Small intestine (tissue), 7 donors: ENCODE measurements around the gene AK3. TPM values are rescaled to one million over a fixed set of nuclear protein-coding genes. Genes with fewer than 3 reads are reported as not detected.
A peak's percentile ranks its signal among the peaks of the same experiment; 100 is the strongest.
"Not testable (repeated sequence)": the region's sequence is repeated elsewhere in the genome, so short reads cannot be mapped to it uniquely, and the experiment has no call there.

Source experiments
- DNase-seq, 2 donors: peaks; one replicate each; pipeline versions ENCODE4 v3.0.0 to v3.0.0-alpha.2; 2013
- FAIRE-seq: peaks from 2 replicates; lab custom pipeline; 2012; peaks lifted over from hg19 to GRCh38; lab: Jason Lieb, UNC
- H3K27ac ChIP-seq, 3 donors: one replicate each; pipeline ENCODE4 v1.5.1; 2013; ENCODE audit warnings: low read length in 2 of 3, mild to moderate bottlenecking in 2 of 3, control low read depth in 1 of 3, inconsistent platforms in 1 of 3, low read depth in 1 of 3, moderate library complexity in 1 of 3
- H3K27me3 ChIP-seq, 3 donors: one replicate each; pipeline ENCODE4 v1.6.1; 2013; ENCODE audit warnings: low read length in 3 of 3, inconsistent platforms in 1 of 3; ENCODE audit not compliant: control insufficient read depth in 3 of 3, insufficient read depth in 3 of 3
- H3K36me3 ChIP-seq, 3 donors: one replicate each; pipeline ENCODE4 v1.6.1; 2013; ENCODE audit warnings: low read length in 3 of 3, inconsistent platforms in 1 of 3, low read depth in 1 of 3, mild to moderate bottlenecking in 1 of 3, moderate library complexity in 1 of 3; ENCODE audit not compliant: control insufficient read depth in 3 of 3, insufficient read depth in 2 of 3
- H3K4me1 ChIP-seq, 3 donors: one replicate each; pipeline ENCODE4 v1.6.1; 2013; ENCODE audit warnings: low read length in 2 of 3, inconsistent platforms in 1 of 3, low read depth in 1 of 3, mild to moderate bottlenecking in 1 of 3, moderate library complexity in 1 of 3; ENCODE audit not compliant: control insufficient read depth in 3 of 3, insufficient read depth in 2 of 3
- H3K4me3 ChIP-seq, 3 donors: one replicate each; pipeline ENCODE4 v1.5.1; 2013; ENCODE audit warnings: low read length in 3 of 3, control low read depth in 1 of 3, inconsistent platforms in 1 of 3, low read depth in 1 of 3, mild to moderate bottlenecking in 1 of 3, moderate library complexity in 1 of 3
- H3K9me3 ChIP-seq, 2 donors: one replicate each; pipeline ENCODE4 v1.6.1; 2013; ENCODE audit warnings: low read depth in 1 of 2, low read length in 1 of 2; ENCODE audit not compliant: control insufficient read depth in 2 of 2, insufficient read depth in 1 of 2
- WGBS, 3 donors: extraction: QIAGEN DNeasy Blood & Tissue Kit; methylation state at CpG; one replicate each; pipeline ENCODE4 v1.1.7; 2013; 5-methylcytosine and 5-hydroxymethylcytosine counted together
- polyA plus RNA-seq, 4 donors: library from polyadenylated mRNA; stranded (reverse) in 3 of 4; unstranded in 1 of 4; fragments of 200-250 nt in 3 of 4; fragments of 120-200 nt in 1 of 4; gene quantifications; one replicate each; pipeline versions ENCODE4 v1.2.1 to v1.2.3, GENCODE V29; 2013
- donor health status: healthy with polysubstance abuse.
- donor health status: control.
- donor health status: control.
- donor health status: Bipolar disorder and iron deficiency.
- donor health status: healthy.

The AK3 gene
- polyA plus RNA-seq, 4 donors: 45.4 to 79.7 (median 57.4) TPM

DNA sequence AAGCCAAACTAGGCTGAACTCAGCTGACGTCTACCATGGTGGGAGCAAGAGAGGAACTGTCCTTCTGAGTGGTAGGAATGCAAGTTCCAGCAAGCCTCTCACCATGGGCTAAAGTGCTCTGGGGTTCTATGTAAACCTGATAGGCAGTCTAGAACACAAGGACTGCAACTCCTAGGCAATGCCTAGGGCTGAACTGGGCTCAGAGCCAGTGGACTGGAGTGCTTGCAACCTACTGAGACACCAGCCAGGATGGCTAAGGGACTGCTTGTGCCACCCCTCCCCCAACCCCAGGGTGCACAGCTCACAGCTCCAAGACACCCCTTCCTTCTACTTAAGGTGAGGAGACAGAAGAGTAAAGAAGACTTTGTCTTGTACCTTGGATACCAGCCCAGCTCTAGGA lies 39.6 kb upstream of the AK3 start:
- no peaks in the 10 kb centered on the region for H3K36me3 ChIP-seq
- H3K9me3 ChIP-seq: no peaks in the 10 kb centered on the region
- no peak for DNase-seq
- no peaks in the 10 kb centered on the region for H3K27me3 ChIP-seq
- no peak for FAIRE-seq
- no peaks in the 10 kb centered on the region for H3K4me1 ChIP-seq
- no peak overlapping the region for H3K27ac ChIP-seq
- no peak overlapping the region for H3K4me3 ChIP-seq
- 90 to 100% (median 100%) methylated on average over 1 of the region's 1 CpG for WGBS, 3 donors

DNA sequence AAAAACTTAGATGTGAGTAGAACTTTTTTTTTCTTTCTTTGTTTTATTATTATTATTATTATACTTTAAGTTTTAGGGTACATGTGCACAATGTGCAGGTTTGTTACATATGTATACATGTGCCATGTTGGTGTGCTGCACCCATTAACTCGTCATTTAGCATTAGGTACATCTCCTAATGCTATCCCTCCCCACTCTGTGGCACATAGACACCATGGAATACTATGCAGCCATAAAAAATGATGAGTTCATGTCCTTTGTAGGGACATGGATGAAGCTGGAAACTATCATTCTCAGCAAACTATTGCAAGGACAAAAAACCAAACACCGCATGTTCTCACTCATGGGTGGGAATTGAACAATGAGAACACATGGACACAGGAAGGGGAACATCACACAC lies 34.0 kb upstream of the AK3 start:
- H3K4me1 ChIP-seq, H3K27me3 ChIP-seq, FAIRE-seq, H3K9me3 ChIP-seq, H3K27ac ChIP-seq, DNase-seq, H3K36me3 ChIP-seq, H3K4me3 ChIP-seq: not testable (repeated sequence)
- WGBS, 3 donors: 43 to 78% (median 48%) methylated on average over 1 to 2 of the region's 2 CpGs

- H3K27me3 ChIP-seq: no peaks in the 10 kb centered on the region
- H3K27ac ChIP-seq: no peak overlapping the region
- no peaks in the 10 kb centered on the region for H3K9me3 ChIP-seq
- H3K4me3 ChIP-seq: no peak overlapping the region
- no peak for FAIRE-seq
- no peaks in the 10 kb centered on the region for H3K36me3 ChIP-seq
- no peaks in the 10 kb centered on the region for H3K4me1 ChIP-seq
- DNase-seq: no peak
- WGBS, 3 donors: 66 to 73% (median 73%) methylated on average over 1 of the region's 1 CpG
Observed at GRCh38 chr9:4774209-4774608, 33.2 kb upstream of the AK3 start.

GRCh38 chr9:4771788-4772187 lies 30.8 kb upstream of the AK3 start:
- no peak for FAIRE-seq
- 94 to 100% (median 97%) methylated on average over 1 of the region's 1 CpG for WGBS, 3 donors

DNA sequence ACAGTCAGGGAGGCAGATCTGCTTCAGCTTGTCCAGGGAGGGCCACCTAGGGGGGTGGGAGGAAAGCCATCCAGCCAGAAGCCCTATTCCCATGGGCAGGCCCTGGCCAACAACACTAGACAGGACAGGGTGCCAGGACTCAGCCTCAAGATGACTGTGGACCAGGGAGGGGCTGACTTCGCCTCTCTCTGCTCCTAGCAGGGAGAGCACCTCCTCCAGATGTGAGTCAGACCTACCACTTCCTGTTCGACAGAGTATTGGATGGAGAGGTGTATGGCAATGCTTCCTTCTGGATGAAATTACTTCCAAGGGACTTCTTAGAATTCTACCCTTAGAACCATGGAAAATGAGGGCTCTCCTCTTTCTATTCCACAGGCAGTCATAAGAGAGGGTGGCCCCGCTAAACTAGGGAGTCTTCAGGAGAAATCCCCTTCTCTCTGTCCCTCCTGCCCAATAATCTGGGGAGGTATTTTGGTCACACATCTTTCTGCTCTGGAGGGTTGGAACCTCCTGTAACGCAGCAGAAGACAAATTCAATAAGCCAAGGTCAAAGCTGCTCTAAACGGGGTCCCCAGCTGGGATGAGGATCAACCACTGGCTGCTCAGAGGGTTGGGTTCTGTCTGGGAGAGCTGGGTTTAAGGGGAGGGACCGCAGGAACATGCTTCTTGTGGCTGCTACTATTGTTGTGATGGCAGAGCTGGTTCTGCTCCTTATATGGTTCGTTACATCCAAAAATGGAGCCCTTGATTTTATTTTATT lies 28.5 kb upstream of the AK3 start:
- no peak overlapping the region for H3K4me3 ChIP-seq
- FAIRE-seq (no peak), DNase-seq (no peak)
- H3K27ac ChIP-seq: no peak overlapping the region
- H3K4me1 ChIP-seq: no peaks in the 10 kb centered on the region
- WGBS, 3 donors: 79 to 84% (median 80%) methylated on average over 7 of the region's 7 CpGs
- H3K27me3 ChIP-seq: no peaks in the 10 kb centered on the region
- H3K9me3 ChIP-seq: no peaks in the 10 kb centered on the region
- no peaks in the 10 kb centered on the region for H3K36me3 ChIP-seq

More at GRCh38 chr9:4771788-4772187, 30.8 kb upstream of the AK3 start:
- H3K27ac ChIP-seq: no peak overlapping the region
- no peaks in the 10 kb centered on the region for H3K4me1 ChIP-seq
- no peaks in the 10 kb centered on the region for H3K36me3 ChIP-seq
- no peaks in the 10 kb centered on the region for H3K27me3 ChIP-seq
- DNase-seq: no peak
- H3K9me3 ChIP-seq: no peaks in the 10 kb centered on the region
- H3K4me3 ChIP-seq: no peak overlapping the region

GRCh38 chr9:4768681-4769080 lies 27.7 kb upstream of the AK3 start:
- H3K27ac ChIP-seq: no peak overlapping the region
- DNase-seq (peak in 1 of 2 donors; percentile 49), FAIRE-seq (no peak)
- no peaks in the 10 kb centered on the region for H3K4me1 ChIP-seq
- H3K27me3 ChIP-seq: no peaks in the 10 kb centered on the region
- no peaks in the 10 kb centered on the region for H3K9me3 ChIP-seq
- no peak overlapping the region for H3K4me3 ChIP-seq
- no peaks in the 10 kb centered on the region for H3K36me3 ChIP-seq

DNA sequence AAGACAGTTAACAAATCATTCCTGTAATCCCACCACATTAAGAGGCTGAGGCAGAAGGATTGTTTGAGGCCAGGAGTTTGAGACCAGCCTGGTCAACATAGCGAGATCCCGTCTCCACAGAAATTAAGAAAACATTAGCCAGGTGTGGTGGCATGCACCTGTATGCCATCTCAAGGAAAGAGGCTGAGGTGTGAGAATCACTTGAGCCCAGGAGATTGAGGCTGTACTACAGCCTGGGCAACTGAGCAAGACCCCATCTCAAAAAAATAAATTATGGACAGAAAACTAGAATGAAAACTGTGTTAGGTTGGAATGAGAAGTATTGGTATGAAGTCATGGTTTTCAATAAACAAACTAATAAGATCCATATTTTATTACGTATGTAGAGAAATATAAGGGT lies 23.0 kb upstream of the AK3 start:
- FAIRE-seq (no peak), DNase-seq (no peak)
- H3K36me3 ChIP-seq: no peaks in the 10 kb centered on the region
- H3K9me3 ChIP-seq: no peaks in the 10 kb centered on the region
- H3K4me3 ChIP-seq: no peak overlapping the region
- H3K27me3 ChIP-seq: no peaks in the 10 kb centered on the region
- peaks cover 0 to 5% (median 0%) of the 10 kb centered on the region in 3 donors for H3K4me1 ChIP-seq
- WGBS, 3 donors: 68 to 89% (median 78%) methylated on average over 3 of the region's 3 CpGs
- H3K27ac ChIP-seq: no peak overlapping the region

- no peaks in the 10 kb centered on the region for H3K27me3 ChIP-seq
- WGBS, 3 donors: 23 to 36% (median 31%) methylated on average over 14 of the region's 14 CpGs
- H3K36me3 ChIP-seq: no peaks in the 10 kb centered on the region
- H3K4me3 ChIP-seq: peak overlapping the region in 1 of 3 donors; percentile 11
- peaks cover 0 to 5% (median 0%) of the 10 kb centered on the region in 3 donors for H3K4me1 ChIP-seq
- FAIRE-seq (no peak), DNase-seq (peak in 1 of 2 donors; percentile 59)
- H3K27ac ChIP-seq: peak overlapping the region in 1 of 3 donors; percentile 2
- no peaks in the 10 kb centered on the region for H3K9me3 ChIP-seq
Observed at GRCh38 chr9:4762886-4763541, 22.0 kb upstream of the AK3 start.
